Activated CD4-positive, alpha-beta T cell treated with anti-CD3 and anti-CD28 coated beads, Interleukin-2, Interleukin-6, amounts not matched to agents 100 ng/mL and 50 ng/mL, durations not matched to agents 16 hours and 8 hours (primary cell): ENCODE data around the gene NOC2L.
"Not testable (repeated sequence)": the region's sequence is repeated elsewhere in the genome, so short reads cannot be mapped to it uniquely, and the experiment has no call there.

Source experiments
- DNase-seq: peaks from one replicate; pipeline ENCODE4 v3.0.0-alpha.2; 2020

The NOC2L gene

GRCh38 chr1:960363-961131 lies 1.5 kb upstream of the NOC2L start, which contains the start of gene KLHL17:
Gene KLHL17, plus strand, starts transcription at chr1:960584. Its CDS starts 110 bp downstream, at chr1:960694.
- DNase-seq = peak; percentile 89

GRCh38 chr1:959731-960362 lies 791 bp upstream of the NOC2L start:
- no peak for DNase-seq

DNA sequence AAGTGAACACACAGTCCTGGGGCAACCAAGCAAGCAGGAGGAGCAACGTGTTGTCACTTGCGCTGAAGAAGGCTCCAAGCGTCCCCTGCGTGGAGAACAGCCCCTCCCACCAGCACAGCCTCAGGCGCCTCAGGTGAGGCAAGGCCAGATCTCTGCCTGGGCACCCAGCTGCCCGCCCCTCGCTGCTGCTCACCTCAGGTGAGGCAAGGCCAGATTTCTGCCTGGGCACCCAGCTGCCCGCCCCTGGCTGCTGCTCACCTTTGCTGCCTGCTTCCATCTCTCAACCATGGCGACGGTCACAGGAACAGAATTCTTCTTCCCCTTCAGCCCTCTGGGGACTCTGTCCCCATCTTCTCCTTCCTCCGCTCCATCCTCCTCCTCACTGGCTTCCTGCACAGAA lies 2.4 kb downstream of the NOC2L start:
- no peak for DNase-seq

DNA sequence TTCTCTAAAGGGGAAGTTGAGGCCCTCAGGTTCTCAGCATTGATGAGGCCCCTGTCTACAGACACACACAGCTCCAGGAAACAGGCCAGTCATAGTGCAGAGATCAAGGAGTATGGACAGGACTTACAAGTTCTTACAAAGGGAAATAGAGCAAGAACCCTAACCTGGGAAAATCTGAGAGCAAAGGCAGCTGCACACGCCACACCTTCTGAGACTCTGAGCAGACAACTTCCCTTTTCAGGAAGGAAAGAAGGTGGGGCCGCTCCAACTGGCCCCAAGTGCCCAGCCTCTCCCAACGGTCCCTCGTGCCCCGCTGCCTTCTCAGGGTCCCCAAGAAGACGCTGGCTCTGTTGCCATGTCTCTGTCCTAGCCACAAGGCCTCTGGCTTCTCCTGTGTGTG lies 3.6 kb downstream of the NOC2L start:
- DNase-seq = no peak

GRCh38 chr1:954927-955326 lies 4.1 kb downstream of the NOC2L start:
- DNase-seq = no peak

DNA sequence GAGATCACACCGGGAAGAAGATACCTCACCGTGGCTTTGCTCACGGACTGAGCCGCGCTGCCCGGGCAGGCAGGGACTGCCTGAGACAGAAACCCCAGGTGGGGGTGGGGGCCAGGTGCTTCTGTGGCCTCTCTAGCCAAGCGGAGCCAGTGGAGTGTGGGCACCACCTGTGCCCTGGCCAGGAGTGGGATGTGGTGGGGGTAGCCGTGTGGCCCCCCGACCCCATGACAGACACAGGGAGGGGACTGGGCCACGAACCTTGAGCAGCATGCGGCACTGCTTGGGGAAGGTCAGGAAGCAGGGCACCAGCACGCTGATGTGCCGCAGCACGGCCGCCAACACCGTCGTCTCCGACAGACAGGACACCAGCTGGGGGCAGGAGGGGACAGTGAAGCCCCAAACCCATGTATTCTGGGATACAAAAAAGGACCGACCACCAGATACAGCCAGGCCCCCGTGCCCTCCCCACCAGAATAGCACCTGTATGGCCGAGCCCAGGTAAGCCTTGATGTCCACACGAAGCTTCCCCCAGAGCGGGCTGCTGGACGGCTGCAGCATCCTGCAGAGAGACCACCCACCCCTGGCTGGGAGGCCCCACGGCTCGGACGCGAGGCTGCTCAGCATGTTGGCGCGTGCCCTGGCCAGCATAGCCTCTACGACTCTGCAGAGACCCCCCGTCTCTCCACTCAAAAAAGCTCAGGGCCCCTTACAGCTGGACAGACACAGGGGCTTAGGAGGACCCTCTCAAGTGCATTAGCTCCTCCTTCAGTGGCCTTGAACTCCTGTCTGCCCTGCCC lies 5.3 kb downstream of the NOC2L start:
- no peak for DNase-seq

DNA sequence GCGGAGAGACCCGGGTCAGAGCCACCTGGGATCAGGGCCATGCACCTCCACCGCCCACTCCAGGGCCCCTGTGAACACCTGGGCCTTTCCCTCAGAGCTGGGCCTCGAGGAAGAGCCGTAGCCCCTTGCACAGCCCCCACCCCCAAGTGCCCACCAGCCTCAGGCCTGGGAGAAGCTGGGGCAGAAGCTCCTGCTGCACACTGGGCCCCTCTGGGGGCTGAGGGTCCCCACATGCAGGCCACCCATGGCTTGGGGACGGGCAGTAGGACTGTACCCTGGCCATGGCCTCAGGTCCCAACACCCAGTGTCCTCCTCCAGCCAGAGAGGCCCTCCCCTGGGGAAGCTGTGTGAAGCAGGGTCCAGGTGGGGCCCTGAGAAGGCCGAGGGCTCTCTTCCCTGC lies 6.5 kb downstream of the NOC2L start:
- no peak for DNase-seq

GRCh38 chr1:952201-952600 lies 6.9 kb downstream of the NOC2L start:
- DNase-seq = no peak

DNA sequence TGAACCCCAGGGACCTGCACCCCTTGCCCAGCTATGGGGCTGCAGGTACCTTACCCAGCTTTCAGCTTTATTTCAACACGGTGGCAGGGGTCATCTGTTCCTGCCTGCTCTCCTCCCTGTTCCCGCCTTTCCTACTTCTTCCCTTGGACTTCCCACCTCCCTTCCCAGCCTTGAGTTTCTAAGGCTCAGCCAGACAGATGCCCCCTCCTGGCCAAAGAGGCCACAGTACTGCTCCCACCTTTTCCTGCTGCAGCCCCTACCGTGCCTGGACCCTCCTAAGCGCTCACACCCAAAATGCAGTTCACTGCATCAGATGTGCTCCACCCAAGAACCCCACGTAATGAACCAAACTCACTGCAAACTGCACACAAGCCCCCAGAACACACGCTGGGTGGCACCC lies 7.7 kb downstream of the NOC2L start:
- no peak for DNase-seq

DNA sequence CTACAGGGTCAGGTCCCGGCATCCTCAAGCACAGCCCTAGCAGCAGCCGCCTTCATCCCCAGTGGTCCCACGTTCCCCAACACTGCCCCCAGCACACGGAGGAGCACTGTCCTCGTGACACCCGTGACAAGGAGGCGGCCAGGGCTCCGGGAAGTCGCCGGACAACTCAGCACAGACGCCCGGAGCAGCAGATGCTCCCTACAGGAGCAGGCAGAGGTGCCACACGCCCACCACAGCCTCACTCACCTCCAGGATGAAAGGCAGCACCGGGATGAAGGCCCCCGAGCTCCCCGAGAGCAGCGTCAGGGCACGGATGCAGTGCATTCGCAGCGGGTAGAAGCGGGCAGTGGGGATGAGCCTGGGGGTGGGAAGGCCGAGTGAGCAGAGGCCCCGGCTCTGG lies 8.2 kb downstream of the NOC2L start:
- no peak for DNase-seq

DNA sequence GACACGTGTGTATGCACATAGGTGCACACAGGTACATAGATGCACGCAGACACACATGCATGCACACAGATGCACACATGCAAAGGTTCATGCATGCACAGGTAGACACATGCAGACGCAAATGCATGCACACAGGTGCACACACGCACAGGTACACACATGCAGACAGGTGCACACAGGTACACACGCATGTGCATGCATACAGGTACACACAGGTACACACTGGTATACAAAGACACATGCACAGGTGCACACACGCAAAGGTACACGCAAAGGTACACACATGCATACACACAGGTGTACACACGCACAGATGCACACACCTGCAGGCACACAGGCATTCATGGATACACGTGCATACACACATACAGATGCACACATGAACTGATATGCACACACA lies 8.8 kb downstream of the NOC2L start:
- no peak for DNase-seq

DNA sequence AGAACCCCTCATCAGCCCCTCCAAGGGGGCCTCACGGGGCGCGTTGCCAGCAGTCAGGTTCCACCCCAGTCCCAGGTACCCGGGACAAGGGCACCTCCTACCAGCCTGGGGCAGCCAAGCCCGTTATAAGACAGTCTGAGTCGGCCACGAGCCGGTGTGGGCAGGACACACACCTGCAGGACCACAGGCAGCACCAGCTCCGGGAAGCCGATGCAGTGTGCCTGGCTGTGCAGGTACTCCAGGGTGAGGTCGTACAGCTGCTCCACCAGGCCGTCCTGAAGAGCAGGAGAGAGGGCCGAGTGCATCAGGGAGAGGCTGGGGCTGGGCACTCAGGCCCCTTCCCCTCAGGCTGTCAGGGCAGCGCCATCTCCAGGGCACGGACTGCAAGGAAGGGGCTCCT lies 11.1 kb downstream of the NOC2L start:
- no peak for DNase-seq

- not testable (repeated sequence) for DNase-seq
Observed at GRCh38 chr1:946811-947210, 12.2 kb downstream of the NOC2L start.

- DNase-seq = no peak
Observed at GRCh38 chr1:945688-946556, 13.1 kb downstream of the NOC2L start.

DNA sequence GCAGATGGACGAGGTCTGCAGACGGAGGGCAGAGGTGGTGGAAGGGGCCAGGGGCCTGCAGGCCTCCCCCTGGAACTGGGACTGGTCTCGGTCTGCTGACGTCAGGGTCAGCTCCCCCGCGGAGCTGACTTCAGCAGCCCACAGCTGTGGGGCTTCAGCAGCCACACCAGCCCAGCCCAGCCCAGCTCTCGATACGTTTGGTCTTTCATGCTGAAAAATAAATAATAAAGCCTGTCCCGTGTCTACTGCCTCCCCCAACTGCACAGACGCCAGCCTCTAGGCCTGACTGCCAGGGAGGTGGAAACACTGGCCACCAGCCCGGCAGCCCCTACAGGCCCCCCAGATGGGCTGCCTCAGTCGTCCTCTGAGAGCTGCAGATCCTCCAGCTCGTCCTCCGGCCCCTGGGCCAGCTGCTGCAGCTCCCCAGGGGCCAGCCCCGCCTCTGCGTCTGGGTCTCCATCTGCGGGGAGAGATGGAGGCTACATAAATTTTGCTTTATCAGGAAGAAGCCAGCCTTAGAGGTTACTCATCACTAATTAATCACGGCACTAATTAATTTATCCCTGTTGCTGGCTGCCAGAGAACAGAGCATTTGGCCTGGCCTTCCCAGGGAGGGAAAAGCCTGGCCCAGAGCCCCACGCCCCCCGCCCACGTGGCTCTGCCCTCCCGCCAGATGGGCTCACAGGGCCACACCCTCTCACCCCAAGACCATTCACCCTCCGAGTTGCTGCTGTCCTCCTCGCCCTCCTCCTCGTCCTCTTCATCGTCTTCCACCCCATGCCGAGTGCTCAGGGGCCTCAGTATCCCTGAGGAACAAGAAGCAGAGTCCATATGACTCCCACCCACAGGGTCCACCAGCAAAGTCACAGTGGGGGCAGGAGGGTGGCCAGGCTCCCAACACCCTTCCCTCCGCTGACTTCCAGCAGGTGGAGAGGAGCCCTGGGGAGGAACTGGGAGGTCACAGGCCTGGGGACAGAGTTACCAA lies 14.4 kb downstream of the NOC2L start:
- DNase-seq = no peak

GRCh38 chr1:943545-944340 lies 15.3 kb downstream of the NOC2L start:
- DNase-seq = no peak

DNA sequence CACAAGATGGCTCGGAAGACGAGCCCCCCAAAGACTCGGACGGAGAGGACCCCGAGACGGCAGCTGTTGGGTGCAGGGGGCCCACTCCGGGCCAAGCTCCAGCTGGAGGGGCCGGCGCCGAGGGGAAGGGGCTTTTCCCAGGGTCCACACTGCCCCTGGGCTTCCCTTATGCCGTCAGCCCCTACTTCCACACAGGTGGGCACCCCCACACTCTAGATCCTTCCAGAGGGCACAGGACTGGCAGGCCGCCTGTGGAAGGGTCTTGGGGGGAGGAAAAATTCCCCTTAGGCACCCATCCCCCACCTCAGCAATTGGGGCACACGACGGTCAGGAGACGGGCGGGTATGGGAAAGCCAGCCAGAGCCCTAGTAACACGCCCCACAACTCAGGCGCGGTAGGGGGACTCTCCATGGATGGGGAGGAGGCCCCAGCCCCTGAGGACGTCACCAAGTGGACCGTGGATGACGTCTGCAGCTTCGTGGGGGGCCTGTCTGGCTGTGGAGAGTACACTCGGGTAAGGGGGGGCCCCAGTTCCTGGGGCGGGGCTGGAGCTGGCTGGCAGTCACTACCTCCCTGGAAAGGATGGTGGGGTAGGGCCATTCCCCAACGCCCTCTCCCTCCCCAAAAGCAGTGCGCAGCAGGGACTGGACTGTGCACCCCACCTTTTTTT lies 16.1 kb downstream of the NOC2L start:
- no peak for DNase-seq

GRCh38 chr1:942411-942821 lies 16.6 kb downstream of the NOC2L start:
- no peak for DNase-seq

- DNase-seq = peak; percentile 30
Observed at GRCh38 chr1:941588-942383, 17.3 kb downstream of the NOC2L start.
